ENCODE results near the gene INPP5B. TPM values are rescaled to one million over a fixed set of nuclear protein-coding genes. Genes with fewer than 3 reads are reported as not detected.
"Not testable (repeated sequence)": the region's sequence is repeated elsewhere in the genome, so short reads cannot be mapped to it uniquely, and the experiment has no call there.

Gene INPP5B
- 10.2 and 12.1 TPM in 2 replicates for polyA plus RNA-seq (2014; cell fraction: cytosol; rRNA removed)
- 6.8 and 10.5 TPM in 2 replicates for polyA plus RNA-seq (2014; cell fraction: nucleus; rRNA removed)

- peak; percentile 84 for DNase-seq (ENCODE audit: low spot score)
Measured at GRCh38 chr1:37946703-37947360, at the start of gene INPP5B. INPP5B (minus strand) TSS chr1:37947053; CDS start chr1:37946308, 745 bp downstream.

GRCh38 chr1:37995751-37996345 is 49.0 kb upstream of the INPP5B start:
- DNase-seq (ENCODE audit: low spot score) = peak; percentile 56

GRCh38 chr1:37994886-37995566 is 48.2 kb upstream of the INPP5B start:
- no peak for DNase-seq (ENCODE audit: low spot score)

GRCh38 chr1:37989361-37989930 is 42.6 kb upstream of the INPP5B start:
- DNase-seq (ENCODE audit: low spot score) = no peak

GRCh38 chr1:37987679-37988078 is 40.8 kb upstream of the INPP5B start:
- no peak for DNase-seq (ENCODE audit: low spot score)

GRCh38 chr1:37983546-37983945 is 36.7 kb upstream of the INPP5B start:
- DNase-seq (ENCODE audit: low spot score) = no peak

- no peak for DNase-seq (ENCODE audit: low spot score)
Measured at GRCh38 chr1:37978541-37978940, 31.7 kb upstream of the INPP5B start.

- DNase-seq (ENCODE audit: low spot score) = peak; percentile 26
Measured at GRCh38 chr1:37975083-37975482, 28.2 kb upstream of the INPP5B start.

GRCh38 chr1:37974567-37974966 is 27.7 kb upstream of the INPP5B start:
- DNase-seq (ENCODE audit: low spot score) = no peak

GRCh38 chr1:37973684-37974083 is 26.8 kb upstream of the INPP5B start:
- DNase-seq (ENCODE audit: low spot score) = not testable (repeated sequence)

GRCh38 chr1:37965301-37965700 is 18.4 kb upstream of the INPP5B start:
- no peak for DNase-seq (ENCODE audit: low spot score)

- DNase-seq (ENCODE audit: low spot score) = not testable (repeated sequence)
Measured at GRCh38 chr1:37964106-37964505, 17.3 kb upstream of the INPP5B start.

GRCh38 chr1:37958690-37959089 is 11.8 kb upstream of the INPP5B start:
- no peak for DNase-seq (ENCODE audit: low spot score)

GRCh38 chr1:37955685-37956084 is 8.8 kb upstream of the INPP5B start:
- no peak for DNase-seq (ENCODE audit: low spot score)

GRCh38 chr1:37954316-37954971 is 7.6 kb upstream of the INPP5B start:
- no peak for DNase-seq (ENCODE audit: low spot score)

- no peak for DNase-seq (ENCODE audit: low spot score)
Measured at GRCh38 chr1:37952738-37953137, 5.9 kb upstream of the INPP5B start.

GRCh38 chr1:37951783-37952624 is 5.2 kb upstream of the INPP5B start:
- DNase-seq (ENCODE audit: low spot score) = no peak

- DNase-seq (ENCODE audit: low spot score) = no peak
Measured at GRCh38 chr1:37951041-37951782, 4.4 kb upstream of the INPP5B start.

GRCh38 chr1:37949524-37950152 is 2.8 kb upstream of the INPP5B start:
- no peak for DNase-seq (ENCODE audit: low spot score)

- DNase-seq (ENCODE audit: low spot score) = no peak
Measured at GRCh38 chr1:37948841-37949240, 2.0 kb upstream of the INPP5B start.

Measured in SK-N-DZ (cell line).